Measurements from ENCODE around the gene MTUS2.

MTUS2 gene

GRCh38 chr13:29551214-29551613, 731.1 kb downstream of the MTUS2 start:
- Histone ChIP-seq H3K27me3 (ENCODE audit: insufficient read depth, insufficient read length) (no peaks in the 10 kb centered on the region), H3K9ac (ENCODE audit: insufficient read length, low read depth) (no peak overlapping the region), H3K36me3 (ENCODE audit: insufficient read depth, insufficient read length, low read length) (peaks cover 45% of the 10 kb centered on the region), H3K4me3 (ENCODE audit: insufficient read length, low read depth) (no peak overlapping the region), H3K4me1 (ENCODE audit: insufficient read depth, insufficient read length) (no peaks in the 10 kb centered on the region), H3K9me3 (ENCODE audit: insufficient read depth, low read length) (no peaks in the 10 kb centered on the region)
- TF ChIP-seq YY1 (IDR thresholded peaks at IDR 0.05; ENCODE audit: insufficient read depth, insufficient read length) = no peak
- no peak for TF ChIP-seq SUZ12 (IDR thresholded peaks at IDR 0.05; ENCODE audit: extremely low read depth, insufficient read depth, insufficient read length)
- no peak for TF ChIP-seq ZNF274 (IDR thresholded peaks at IDR 0.05; ENCODE audit: low read depth, low read length)
- no peak for DNase-seq (ENCODE audit: low read depth, low spot score)
